Epithelial cell of esophagus (primary cell): Measurements from ENCODE around the gene NUP85.
"Not testable (repeated sequence)": the region's sequence is repeated elsewhere in the genome, so short reads cannot be mapped to it uniquely, and the experiment has no call there.

Experiments used
- DNase-seq: peaks from one replicate; pipeline ENCODE4 v3.0.0; 2010; ENCODE audit warnings: low read depth
- H3K4me3 ChIP-seq: 2 replicates; pipeline ENCODE4 v1.5.1; 2011; ENCODE audit warnings: mild to moderate bottlenecking, low read length, control low read depth
- CTCF ChIP-seq: IDR thresholded peaks from 2 replicates; pipeline ENCODE4 v1.5.1; 2011; ENCODE audit warnings: low read depth, mild to moderate bottlenecking, low read length, control low read depth, inconsistent platforms; ENCODE audit not compliant: insufficient read depth; ENCODE audit errors: missing control alignments

NUP85 gene

GRCh38 chr17:75205793-75206163, 299 bp downstream of the NUP85 start:
- H3K4me3 ChIP-seq = peak overlapping the region; percentile 99
- DNase-seq = no peak
- no peak for TF ChIP-seq CTCF

DNA sequence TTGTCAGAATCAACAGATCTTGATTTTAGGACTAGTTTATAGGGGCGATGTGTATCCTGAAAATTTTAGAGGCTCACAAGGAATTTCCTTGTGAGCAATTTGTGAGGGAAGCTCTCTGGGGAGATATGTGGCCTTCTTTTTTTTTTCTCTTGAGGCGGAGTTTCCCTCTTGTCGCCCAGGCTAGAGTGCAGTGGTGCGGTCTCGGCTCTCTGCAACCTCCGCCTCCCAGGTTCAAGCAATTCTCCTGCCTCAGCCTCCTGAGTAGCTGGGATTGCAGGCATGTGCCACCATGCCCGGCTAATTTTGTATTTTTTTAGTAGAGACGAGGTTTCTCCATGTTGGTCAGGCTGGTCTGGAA, 1.6 kb downstream of the NUP85 start:
- not testable (repeated sequence) for H3K4me3 ChIP-seq, DNase-seq

GRCh38 chr17:75207760-75208159, 2.3 kb downstream of the NUP85 start:
- DNase-seq = no peak
- TF ChIP-seq CTCF = no peak
- H3K4me3 ChIP-seq = no peak overlapping the region

GRCh38 chr17:75208161-75208560, 2.7 kb downstream of the NUP85 start:
- no peak overlapping the region for H3K4me3 ChIP-seq
- DNase-seq = no peak
- TF ChIP-seq CTCF = no peak

DNA sequence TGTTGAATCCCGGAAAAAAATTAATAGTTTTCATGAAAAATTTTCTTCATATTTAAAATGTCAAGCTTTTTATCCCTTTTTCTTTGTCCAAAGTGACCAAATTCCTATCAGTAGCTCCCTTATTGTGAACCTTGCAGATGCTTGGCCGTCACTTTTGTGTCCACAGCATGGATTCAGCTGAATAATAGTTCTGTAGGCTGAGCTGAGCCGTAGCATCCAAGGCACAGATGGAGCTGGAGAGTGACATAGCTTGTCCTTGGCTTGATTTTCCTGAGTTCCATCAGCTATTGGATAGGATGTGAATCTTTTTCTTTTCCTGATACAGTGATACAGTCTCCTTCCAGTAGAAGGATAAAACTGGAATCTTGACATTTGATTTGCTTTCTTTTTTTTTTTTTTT, 3.6 kb downstream of the NUP85 start:
- TF ChIP-seq CTCF = no peak
- no peak for DNase-seq
- no peak overlapping the region for H3K4me3 ChIP-seq

GRCh38 chr17:75218131-75218530, 12.7 kb downstream of the NUP85 start:
- no peak overlapping the region for H3K4me3 ChIP-seq
- TF ChIP-seq CTCF = no peak
- DNase-seq = no peak

GRCh38 chr17:75219815-75220214, 14.3 kb downstream of the NUP85 start:
- no peak for TF ChIP-seq CTCF
- no peak for DNase-seq
- H3K4me3 ChIP-seq = no peak overlapping the region

DNA sequence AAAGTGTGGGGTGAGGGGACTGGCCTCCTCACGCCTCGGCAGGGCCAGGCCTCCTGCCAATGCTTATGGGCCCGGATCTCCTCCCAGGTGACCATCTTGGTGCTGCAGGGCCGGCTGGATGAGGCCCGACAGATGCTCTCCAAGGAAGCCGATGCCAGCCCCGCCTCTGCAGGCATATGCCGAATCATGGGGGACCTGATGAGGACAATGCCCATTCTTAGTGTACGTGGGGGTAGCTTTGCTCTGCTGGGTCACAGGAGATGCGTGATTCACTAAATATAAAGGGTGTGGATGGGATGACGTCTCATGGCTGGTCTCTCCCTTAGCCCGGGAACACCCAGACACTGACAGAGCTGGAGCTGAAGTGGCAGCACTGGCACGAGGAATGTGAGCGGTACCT, 19.5 kb downstream of the NUP85 start:
- no peak overlapping the region for H3K4me3 ChIP-seq
- TF ChIP-seq CTCF = no peak
- no peak for DNase-seq
